ENCODE data around the gene SDSL. TPM values are rescaled to one million over a fixed set of nuclear protein-coding genes. Genes with fewer than 3 reads are reported as not detected.

Gene SDSL
- total RNA-seq, 1 experiment from 2014 or later: 0.46 TPM

- Histone ChIP-seq H3K9me3 (ENCODE audit: control insufficient read depth, low read depth, low read length) (no peaks in the 10 kb centered on the region), H2BK5ac (ENCODE audit: insufficient read length, low read length) (no peak overlapping the region), H3K4me2 (ENCODE audit: insufficient read depth, insufficient read length, low read length) (no peak overlapping the region), H3K79me2 (ENCODE audit: insufficient read depth, low read length) (no peaks in the 10 kb centered on the region), H2BK15ac (ENCODE audit: low read depth, low read length) (no peak overlapping the region), H3K27me3 (ENCODE audit: insufficient read depth, low read length) (no peaks in the 10 kb centered on the region), H4K91ac (ENCODE audit: insufficient read length, low read depth, low read length) (no peak overlapping the region), H2BK12ac (ENCODE audit: insufficient read length, low read depth, low read length) (no peak overlapping the region), H2AK5ac (ENCODE audit: insufficient read length, low read length) (no peak overlapping the region), H3K4me1 (ENCODE audit: insufficient read depth, low read length) (peaks cover 2% of the 10 kb centered on the region; the same call in 1 of the 2 replicates), H2AFZ (ENCODE audit: low read length) (no peak overlapping the region), H3K18ac (ENCODE audit: insufficient read length, low read depth, low read length) (no peak overlapping the region), H3K56ac (ENCODE audit: insufficient read length, low read depth, low read length) (no peak overlapping the region), H3K27ac (ENCODE audit: insufficient read length, low read depth, low read length) (no peak overlapping the region), H3K79me1 (ENCODE audit: insufficient read depth, low read depth, low read length, poor library complexity, severe bottlenecking) (no peaks in the 10 kb centered on the region), H3K14ac (ENCODE audit: insufficient read depth, low read length) (no peak overlapping the region), H3K9ac (ENCODE audit: extremely low read depth, insufficient read length, low read length) (no peak overlapping the region), H3T11ph (ENCODE audit: low read length) (no peak overlapping the region), H2BK120ac (ENCODE audit: low read depth, low read length, poor library complexity, severe bottlenecking) (no peak overlapping the region), H4K20me1 (ENCODE audit: control insufficient read depth, insufficient read depth, insufficient read length) (no peaks in the 10 kb centered on the region), H3K23ac (ENCODE audit: insufficient read length, low read depth, low read length) (no peak overlapping the region), H4K5ac (ENCODE audit: insufficient read length, low read depth, low read length) (no peak overlapping the region), H4K8ac (replicated peaks; ENCODE audit: insufficient read length, low read depth, low read length) (no peak overlapping the region), H3K23me2 (ENCODE audit: insufficient read length, low read depth, low read length, poor library complexity, severe bottlenecking) (no peaks in the 10 kb centered on the region), H2BK20ac (ENCODE audit: low read depth, low read length, poor library complexity, severe bottlenecking) (no peak overlapping the region), H3K4ac (ENCODE audit: low read depth, low read length) (no peak overlapping the region)
- no peak for DNase-seq
- Mint-ChIP-seq H3K4me3 (peak overlapping the region in 1 of 2 experiments; percentile 35; a peak in 1 of 5 replicates), H3K4me1 (peaks cover 9 to 16% of the 10 kb centered on the region in 2 experiments), H3K27ac (no peak overlapping the region; a peak in 3 of 7 replicates), H3K9me3 (no peaks in the 10 kb centered on the region), H3K27me3 (ENCODE audit: low read depth) (peaks cover 21% of the 10 kb centered on the region), H3K36me3 (ENCODE audit: insufficient read depth in 1 of 3, low read depth in 3 of 3) (no peaks in the 10 kb centered on the region)
- TF ChIP-seq CTCF (conservative IDR thresholded peaks at IDR 0.05): no peak
- WGBS (ENCODE audit: extremely low coverage, insufficient read length, low lambda C conversion rate): no CpG with 5 or more reads among the region's 6 CpGs
These were observed 31.1 kb downstream of the SDSL start for GRCh38 chr12:113453330-113453729.
